GM19455 (cell line): ENCODE measurements around the gene LCN12.

Source experiments
- ATAC-seq: cut with Tn5 transposase; IDR thresholded peaks from one replicate; pipeline ENCODE4 v1.9.1; 2021; ENCODE audit not compliant: unreplicated experiment

Gene LCN12

GRCh38 chr9:136944519-136945332 lies 7.3 kb upstream of the LCN12 start, which contains the start of the genes C8G and FBXW5:
Gene C8G (plus strand): TSS chr9:136945243. CDS start chr9:136945321, 78 bp downstream.
Gene FBXW5 (minus strand): TSS chr9:136944738. CDS start chr9:136944083, 655 bp downstream.
- peak; percentile 73 for ATAC-seq

- no peak for ATAC-seq
Observed at GRCh38 chr9:136945333-136946227, 6.5 kb upstream of the LCN12 start.

GRCh38 chr9:136946228-136947027 lies 5.6 kb upstream of the LCN12 start:
- no peak for ATAC-seq

GRCh38 chr9:136947028-136947891 lies 4.8 kb upstream of the LCN12 start:
- ATAC-seq, result no peak

GRCh38 chr9:136947955-136948510 lies 4.0 kb upstream of the LCN12 start:
- no peak for ATAC-seq

- no peak for ATAC-seq
Observed at GRCh38 chr9:136949239-136949816, 2.7 kb upstream of the LCN12 start.

GRCh38 chr9:136949817-136950655 lies 2.0 kb upstream of the LCN12 start:
- peak; percentile 80 for ATAC-seq

- no peak for ATAC-seq
Observed at GRCh38 chr9:136950656-136951276, 1.3 kb upstream of the LCN12 start.

GRCh38 chr9:136952321-136952850 lies 313 bp downstream of the LCN12 start:
- ATAC-seq, result no peak

GRCh38 chr9:136952876-136953770 lies 1.1 kb downstream of the LCN12 start:
- ATAC-seq, result no peak

- no peak for ATAC-seq
Observed at GRCh38 chr9:136953771-136954269, 1.7 kb downstream of the LCN12 start.

- no peak for ATAC-seq
Observed at GRCh38 chr9:136954270-136955083, 2.4 kb downstream of the LCN12 start.

- no peak for ATAC-seq
Observed at GRCh38 chr9:136955202-136955942, 3.3 kb downstream of the LCN12 start.

- ATAC-seq, result no peak
Observed at GRCh38 chr9:136955943-136956335, 3.9 kb downstream of the LCN12 start.

GRCh38 chr9:136956604-136957003 lies 4.5 kb downstream of the LCN12 start:
- no peak for ATAC-seq
